NOMO-1 treated with DMSO at 0.1 percent for 48 hours (cell line): Measurements from ENCODE around the gene FCHSD2.
"Not testable (repeated sequence)": the region's sequence is repeated elsewhere in the genome, so short reads cannot be mapped to it uniquely, and the experiment has no call there.

Source experiments
- DNase-seq: peaks from one replicate; lab custom pipeline; 2025; ENCODE audit not compliant: unreplicated experiment; lab: John Stamatoyannopoulos, UW

FCHSD2 gene

DNA sequence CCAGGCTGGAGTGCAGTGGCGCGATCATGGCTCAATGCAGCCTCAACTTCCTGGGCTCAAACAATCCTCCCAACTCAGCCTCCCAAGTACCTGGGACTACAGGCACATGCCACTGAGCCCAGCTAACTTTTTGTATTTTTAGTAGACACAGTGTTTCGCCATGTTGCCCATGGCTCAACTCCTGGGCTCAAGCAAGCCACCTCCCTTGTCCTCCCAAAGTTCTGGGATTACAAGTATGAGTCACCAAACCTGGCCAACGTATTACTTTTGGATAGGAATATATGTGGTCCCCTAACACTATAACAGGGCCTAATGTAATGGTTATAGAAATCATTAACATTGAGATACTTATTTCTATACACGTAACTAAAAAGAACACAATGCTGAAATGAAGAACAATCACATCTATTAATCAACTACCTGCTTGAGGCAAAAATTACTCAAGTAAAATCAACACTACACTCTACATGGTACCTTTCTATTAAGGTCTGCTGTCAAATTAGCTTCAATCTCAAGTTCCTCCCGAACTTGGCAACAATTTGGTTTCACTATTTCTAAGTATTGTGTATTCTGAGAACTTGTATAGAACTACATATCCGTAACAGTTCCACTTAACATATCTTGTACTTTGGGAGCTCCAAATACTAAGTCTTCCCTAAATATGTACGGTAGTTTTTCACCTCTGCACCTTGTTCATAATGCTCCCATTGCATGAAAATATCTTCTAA, 124.9 kb downstream of the FCHSD2 start:
- DNase-seq, result no peak

DNA sequence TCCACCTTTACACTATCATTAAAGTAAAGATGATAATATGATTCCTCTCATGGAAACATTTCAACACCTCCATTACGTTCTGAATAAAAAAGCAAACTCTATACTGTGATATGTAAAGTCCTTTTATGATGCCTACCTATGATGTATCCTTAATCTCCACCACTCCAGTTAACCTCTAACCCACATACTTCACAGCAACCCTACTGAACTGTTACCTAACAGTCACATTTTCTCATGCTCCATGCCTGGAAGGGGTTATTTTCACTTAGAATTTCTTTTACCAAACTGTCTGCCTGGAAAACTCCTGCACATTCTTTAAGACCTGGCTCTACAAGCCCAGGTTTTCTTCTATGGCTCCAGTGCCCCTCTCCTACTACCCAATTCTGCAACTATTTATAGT, 129.1 kb downstream of the FCHSD2 start:
- no peak for DNase-seq

DNA sequence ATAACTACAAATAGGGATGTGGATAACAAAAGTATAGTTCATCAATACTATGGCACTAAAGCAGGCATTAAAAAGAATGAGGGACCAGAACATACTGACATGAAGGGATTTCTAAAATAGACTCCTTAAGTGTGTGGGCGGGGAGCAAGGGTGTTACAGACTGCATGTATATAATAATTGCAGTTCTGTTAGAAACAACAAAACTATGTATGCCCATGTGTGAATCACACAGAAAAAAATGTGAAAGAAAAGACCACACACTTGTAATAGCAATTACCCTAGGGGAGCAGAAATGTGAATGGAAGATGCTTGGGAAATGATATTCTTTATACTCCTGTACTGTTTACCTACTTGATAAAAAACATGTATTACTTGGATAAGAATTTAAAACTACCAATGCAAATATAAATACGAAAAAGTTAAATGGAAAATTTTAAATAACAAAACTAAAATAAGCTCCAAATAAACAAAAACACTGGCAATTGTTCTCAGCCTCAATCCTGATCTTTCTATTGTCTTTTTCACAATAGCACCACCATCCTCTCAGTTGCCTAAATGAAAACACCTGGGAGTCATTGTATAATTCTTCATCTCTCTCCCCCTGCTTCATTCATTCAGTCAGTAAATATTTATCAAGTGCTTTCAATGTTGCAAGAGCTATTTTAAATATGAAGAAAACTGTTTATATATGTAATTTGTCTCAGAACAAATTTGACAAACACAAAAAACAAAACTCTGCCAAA, 129.8 kb downstream of the FCHSD2 start:
- DNase-seq, result no peak

DNA sequence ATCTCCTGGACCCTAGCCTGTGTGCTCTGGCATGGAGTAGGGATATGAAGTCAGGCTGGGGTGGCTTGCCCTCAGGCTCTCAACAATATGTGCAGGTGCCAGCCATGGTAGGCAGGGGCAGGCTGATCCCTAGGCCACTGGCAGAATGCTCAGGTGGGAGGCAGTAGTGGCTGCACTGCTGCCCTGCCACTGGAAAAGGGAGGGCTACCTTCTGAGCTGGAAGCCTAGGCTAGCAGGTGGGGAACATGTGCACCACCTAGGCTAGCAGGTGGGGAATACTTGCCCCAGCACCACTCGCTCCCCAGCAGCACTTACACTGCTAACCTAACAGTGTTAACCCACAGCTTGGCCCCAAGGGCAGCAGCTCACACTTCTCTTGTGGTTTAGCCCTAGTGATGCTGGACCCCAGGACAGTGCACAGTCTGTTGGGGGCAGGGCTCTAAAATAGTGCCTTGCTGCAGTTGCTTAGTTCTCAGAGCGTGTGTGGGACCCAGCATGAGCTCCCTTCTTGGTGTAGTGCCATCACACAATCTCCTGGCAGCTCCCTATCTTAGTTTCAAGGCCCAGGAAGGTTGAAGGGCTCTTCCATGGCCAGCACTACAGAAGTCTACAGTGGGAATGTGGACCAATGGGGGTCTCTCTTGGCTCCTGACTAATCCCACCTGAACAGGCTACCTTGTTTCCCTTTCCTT, 130.8 kb downstream of the FCHSD2 start:
- no peak for DNase-seq

DNA sequence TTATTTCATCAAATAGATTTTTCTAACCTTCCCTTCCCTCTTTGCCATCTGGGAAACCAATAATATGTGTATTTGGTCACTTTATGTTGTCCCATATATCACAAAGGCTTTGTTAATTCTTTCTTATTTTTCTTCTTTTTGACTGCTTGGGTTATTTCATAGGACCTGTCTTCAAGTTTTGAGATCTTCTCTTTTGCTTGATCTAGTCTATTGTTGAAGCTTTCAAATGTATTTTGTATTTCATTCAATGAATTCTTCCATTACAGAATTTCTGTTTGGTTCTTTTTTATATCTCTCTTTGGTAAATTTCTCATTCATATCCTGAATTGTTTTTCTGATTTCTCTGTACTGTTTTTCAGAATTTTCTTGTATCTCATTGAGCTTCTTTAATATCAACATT, 132.1 kb downstream of the FCHSD2 start:
- DNase-seq, result no peak

DNA sequence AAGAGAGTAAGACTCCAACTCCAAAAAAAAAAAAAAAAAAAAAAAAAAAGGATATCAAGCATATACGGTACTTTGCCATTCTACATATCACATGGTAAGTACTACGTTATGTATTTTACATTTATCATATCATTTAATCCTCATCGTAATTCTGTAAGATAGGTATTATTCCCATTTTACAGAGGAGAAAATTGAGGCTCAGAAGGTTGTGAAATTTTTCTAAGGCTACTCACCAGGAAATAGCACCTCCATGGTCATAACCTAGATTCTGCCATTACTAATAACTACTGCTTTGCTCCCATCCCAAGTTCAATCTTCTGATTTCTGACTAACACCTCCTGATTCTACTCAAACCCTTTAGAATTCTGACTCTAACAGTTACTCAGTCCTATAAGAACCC, 138.0 kb downstream of the FCHSD2 start:
- DNase-seq, result no peak

DNA sequence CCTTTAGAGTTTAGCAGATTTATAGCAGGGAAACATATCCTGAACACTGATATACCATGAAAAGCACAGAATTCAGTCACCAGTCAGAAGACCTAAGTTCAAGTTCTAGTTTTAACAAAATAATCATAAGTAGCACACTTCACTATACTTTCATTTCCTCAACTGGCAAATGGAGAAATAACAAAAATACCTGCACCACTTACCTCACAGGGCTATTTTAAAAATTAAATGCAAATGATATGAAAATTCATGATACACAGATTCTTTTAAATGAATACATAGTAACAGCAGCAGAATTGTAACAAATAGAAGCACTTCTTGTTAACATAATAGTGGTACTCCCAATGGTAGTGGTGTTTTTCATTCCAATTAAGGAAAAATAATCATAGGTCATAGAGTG, 139.0 kb downstream of the FCHSD2 start:
- DNase-seq, result no peak

DNA sequence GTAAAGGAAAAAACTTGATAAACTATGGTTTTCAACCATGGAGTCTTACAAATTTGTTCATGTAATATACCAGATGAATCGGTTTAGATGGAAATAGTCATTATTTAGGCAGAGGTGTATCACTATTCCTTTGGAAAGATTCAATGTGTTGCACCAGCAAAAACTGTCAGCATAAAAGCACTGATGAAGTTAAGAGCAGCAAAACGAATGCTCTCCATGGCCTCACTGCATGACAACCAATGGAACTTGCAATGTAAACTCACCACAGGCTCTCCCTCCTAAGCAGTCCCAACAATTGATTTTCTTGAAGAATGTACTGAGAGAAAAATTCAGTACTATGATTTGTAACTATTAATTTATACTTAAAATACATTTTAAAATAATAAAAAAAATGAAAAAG, 139.9 kb downstream of the FCHSD2 start:
- DNase-seq, result no peak

DNA sequence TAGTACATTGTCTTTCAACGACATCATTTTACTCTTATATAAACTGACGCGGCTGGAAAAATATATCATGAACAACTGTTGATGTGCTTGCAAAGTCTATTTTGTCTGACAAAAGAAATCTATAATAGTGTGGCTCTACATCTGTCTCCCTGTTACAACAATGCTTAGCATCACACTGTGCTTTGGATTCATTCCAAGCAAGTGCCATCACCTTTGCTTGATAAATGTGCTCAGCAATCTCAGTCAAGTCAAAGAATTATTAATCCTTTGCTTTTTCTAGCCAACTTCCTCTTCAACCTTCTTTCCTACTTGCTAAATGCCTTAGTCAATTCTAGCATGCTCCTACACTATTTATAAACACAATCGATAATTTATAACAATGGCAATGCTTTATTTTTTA, 140.5 kb downstream of the FCHSD2 start:
- DNase-seq, result no peak

DNA sequence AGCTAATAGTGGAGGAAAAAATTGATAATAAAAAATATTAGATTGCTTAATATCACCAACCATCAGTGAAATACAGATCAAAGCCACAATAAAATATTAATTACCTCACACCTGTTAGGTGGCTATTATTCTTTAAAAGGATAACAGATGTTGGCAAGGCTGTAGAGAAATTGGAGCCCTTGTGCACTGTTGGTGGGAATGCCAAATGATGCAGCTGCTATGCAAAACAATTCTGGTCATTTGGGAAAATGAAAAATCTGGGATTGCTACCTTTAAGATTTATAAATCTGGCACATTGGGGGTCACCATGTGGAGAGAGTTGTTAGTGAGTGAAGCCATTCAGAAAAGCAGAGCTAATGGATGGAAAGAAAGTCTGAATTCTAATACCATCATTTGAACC, 143.4 kb downstream of the FCHSD2 start:
- DNase-seq, result no peak

DNA sequence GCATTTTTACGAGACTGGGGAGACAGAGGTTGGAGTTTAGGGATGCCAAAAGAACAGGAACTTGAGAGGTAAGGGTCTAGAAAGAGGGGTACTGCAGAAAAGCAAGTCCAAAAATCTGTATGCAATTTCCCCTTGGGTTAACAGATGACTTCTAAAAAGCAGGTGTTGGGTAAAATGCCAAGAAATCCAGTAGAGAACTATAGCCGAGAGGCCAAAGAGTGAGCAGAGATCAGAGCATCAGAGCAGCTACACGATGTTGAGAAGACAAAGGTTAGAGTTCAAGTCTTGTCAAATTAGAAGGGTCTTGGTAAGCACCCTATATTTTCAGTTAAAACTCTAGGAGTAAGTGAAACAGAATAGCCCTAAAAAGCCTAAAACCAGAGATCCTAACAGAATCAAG, 145.2 kb downstream of the FCHSD2 start:
- no peak for DNase-seq

DNA sequence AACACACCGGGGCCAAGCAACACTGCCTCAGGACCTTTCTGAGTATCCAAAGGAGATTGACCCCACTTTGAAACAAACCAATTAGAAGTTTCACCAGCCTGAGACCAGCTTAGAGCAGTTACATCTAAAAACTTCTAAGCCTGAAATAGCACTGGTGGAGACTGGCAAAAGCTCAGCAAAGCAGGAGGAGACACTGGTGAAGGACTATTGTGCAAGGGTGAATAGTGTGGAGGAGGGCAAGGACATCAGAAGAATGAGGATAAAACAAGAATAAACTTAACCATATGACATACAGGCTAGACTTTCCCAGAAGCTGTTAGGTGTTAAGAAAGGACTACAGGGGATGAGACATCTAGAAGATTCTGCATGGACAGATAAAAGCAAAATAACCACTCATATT, 152.4 kb downstream of the FCHSD2 start:
- no peak for DNase-seq

DNA sequence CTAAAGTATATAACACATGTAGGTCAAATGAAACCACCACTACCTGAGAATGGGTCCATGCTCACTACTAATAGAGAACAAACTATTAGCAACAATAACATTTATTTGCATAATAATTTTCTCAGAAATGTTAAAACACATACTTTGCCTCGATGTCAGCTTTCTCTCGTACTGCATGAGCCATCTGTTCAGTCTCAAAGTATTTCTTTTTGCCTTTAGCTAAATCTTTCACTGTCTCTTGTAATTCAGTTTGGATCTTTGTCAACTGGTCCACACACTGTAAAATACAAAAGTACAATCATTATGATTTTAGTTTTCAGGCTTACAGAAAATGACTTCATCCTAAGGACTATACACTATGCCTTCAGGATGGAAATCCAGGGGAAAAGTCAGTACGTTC, 153.3 kb downstream of the FCHSD2 start:
- no peak for DNase-seq

DNA sequence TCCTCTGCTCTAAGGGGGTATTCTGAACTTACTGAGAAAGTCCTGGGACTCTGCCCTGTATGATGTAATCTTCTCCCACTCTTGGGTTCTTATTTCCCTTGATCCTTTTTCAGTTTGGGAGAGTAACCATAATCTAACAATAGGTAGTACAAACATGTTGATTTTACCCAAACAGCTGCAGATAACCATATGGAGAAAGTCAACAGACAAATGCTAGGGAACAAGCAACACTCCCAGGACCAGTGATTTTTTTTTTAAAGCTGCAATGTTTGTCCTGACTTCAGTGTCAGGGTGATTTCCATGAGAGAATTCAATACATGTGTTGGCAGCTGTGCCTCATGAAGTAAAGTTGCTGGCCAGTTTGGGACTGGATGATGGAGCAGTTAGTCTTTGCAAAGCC, 156.5 kb downstream of the FCHSD2 start:
- no peak for DNase-seq

DNA sequence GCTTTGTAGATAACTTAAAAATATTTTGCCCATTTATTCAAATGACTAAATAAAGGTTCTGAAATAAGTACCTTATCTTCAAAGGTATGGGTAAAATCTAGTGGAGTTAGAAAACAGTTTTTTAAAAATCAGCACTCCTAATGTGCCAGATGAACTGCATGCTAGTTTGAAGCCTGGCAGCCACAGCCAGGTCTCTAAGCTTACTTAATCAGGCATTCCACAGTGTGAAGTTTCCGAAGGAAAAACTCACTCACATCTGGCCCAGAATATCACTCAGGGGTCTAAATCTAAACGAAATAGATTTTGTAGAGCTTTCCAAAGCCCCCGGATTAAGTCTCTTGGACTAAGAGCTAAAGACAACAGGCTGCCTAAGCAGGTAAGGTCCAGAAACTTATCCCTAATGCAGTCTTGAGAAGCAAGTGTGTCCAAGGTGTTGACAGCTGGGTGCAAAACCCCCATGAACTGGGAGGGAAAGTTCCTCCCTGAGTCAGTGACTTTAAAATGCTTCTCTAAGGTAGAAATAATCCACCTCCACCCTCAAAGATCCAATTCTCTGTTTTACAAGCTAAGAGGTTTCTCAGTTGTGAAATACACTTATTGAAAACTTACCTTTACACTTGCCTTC, 157.6 kb downstream of the FCHSD2 start:
- no peak for DNase-seq

DNA sequence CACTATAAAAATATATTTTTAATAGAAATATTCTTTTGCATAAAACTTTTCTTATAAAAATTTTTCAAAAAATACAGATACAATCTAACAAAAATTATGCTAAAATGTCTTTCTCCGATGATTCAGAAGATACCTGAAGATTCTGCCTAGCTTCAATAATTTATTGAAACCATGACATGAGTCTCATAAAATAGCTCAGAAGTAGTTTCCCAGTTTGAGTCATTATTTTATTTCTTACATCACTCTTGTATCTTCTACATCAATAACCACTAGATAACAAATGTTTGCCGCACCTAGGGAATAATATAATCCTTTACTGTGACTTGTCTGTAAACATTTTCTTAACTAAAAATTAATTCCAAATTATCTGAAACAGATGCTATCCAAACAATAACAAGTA, 158.6 kb downstream of the FCHSD2 start:
- DNase-seq, result no peak

DNA sequence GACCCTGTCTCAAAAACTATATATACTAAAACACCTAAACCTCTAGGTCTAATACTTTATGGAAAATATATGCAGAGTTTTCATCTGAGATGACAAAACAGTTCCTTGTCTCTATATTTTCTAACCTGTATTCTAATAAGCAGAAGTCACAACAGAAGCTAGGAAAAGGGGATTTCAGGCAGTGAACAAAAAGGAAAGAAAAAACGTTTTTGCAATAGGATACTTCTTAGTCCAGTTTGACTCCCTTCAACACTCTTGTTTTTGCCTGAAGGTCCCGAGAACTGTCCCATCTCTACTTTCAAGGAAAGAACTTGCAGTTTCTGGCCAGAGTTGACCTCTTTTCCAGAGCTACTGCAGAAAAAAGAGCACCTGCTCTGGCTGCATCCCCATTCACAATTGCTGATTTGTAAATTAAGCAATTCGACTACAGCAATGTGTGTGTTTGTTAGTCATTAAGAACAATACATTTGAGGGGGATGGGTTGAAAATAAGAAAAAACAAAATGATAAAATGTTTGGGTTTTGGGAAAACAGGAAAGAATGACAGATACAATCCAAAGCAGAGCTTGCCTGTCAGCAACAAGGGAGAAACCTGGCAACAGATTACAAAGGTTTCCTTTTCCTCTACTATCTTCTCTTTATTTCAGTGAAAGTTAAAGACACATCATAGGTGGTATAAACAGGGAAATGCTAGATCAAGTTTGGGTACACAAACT, 160.0 kb downstream of the FCHSD2 start:
- no peak for DNase-seq

DNA sequence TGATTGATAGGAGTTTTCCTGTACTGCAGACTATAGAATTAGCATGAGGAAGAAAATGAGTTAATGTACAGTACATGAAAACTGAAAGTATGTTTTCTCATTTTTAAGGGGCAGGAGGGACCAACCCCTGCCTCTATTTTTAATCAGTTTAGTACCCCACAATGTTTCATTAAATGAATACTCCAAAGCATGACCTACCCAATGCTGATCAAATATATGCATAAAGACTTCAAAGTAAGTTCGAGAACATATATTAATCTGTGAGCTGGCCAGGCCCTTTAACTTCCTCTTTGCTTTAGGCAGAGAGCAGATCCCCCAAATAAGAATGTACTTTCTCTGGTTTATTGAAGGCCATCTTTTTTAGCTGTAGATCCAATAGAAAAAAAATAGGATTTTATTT, 161.0 kb downstream of the FCHSD2 start:
- peak; percentile 36 for DNase-seq

DNA sequence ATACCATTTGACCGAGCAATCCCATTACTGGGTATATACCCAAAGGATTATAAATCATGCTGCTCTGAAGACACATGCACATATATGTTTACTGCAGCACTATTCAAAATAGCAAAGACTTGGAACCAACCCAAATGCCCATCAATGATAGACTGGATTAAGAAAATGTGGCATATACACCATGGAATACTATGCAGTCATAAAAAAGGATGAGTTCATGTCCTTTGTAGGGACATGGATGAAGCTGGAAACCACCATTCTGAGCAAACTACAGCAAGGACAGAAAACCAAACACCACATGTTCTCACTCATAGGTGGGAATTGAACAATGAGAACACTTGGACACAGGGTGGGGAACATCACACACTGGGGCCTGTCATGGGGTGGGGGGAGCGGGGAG, 164.3 kb downstream of the FCHSD2 start:
- not testable (repeated sequence) for DNase-seq

DNA sequence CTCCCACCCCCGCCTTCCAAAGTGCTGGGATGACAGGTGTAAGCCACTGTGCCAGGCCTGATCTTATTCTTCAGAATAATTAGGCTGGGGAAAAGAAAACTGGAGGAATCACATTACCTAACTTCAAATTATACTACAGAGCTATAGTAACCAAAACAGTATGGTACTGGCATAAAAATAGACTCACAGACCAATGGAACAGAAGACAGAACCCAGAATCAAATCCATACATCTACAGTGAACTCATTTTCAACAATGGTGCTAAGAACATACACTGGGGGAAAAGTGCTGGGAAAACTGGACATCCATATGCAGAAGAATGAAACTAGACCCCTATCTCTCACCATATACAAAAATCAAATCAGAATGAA, 165.6 kb downstream of the FCHSD2 start:
- not testable (repeated sequence) for DNase-seq
